ENCODE results near the gene KIF1C.
A peak's percentile ranks its signal among the peaks of the same experiment; 100 is the strongest.

Gene KIF1C

GRCh38 chr17:4969551-4970173 is 28.1 kb upstream of the KIF1C start:
- DNase-seq, result no peak

GRCh38 chr17:4970273-4970672 is 27.5 kb upstream of the KIF1C start:
- no peak for DNase-seq

GRCh38 chr17:4971826-4972225 is 25.9 kb upstream of the KIF1C start:
- no peak for DNase-seq

GRCh38 chr17:4972322-4972721 is 25.4 kb upstream of the KIF1C start:
- DNase-seq, result no peak

GRCh38 chr17:4972752-4973151 is 25.0 kb upstream of the KIF1C start:
- no peak for DNase-seq

- DNase-seq, result no peak
These were observed 24.3 kb upstream of the KIF1C start for GRCh38 chr17:4973256-4974114.

GRCh38 chr17:4974115-4974670 is 23.6 kb upstream of the KIF1C start:
- no peak for DNase-seq

GRCh38 chr17:4978726-4979125 is 19.0 kb upstream of the KIF1C start:
- DNase-seq, result no peak

GRCh38 chr17:4980644-4981216 is 17.0 kb upstream of the KIF1C start:
- DNase-seq, result peak; percentile 78

- no peak for DNase-seq
These were observed 15.4 kb upstream of the KIF1C start for GRCh38 chr17:4982305-4982704.

- DNase-seq, result no peak
These were observed 11.3 kb upstream of the KIF1C start for GRCh38 chr17:4986403-4986802.

- DNase-seq, result peak; percentile 88
These were observed 10.6 kb upstream of the KIF1C start, which contains the start of gene CAMTA2 for GRCh38 chr17:4986951-4987766. Gene CAMTA2, minus strand, starts transcription at chr17:4987675. Its CDS starts 1,453 bp downstream, at chr17:4986222.

- no peak for DNase-seq
These were observed 9.8 kb upstream of the KIF1C start for GRCh38 chr17:4987767-4988567.

- DNase-seq, result no peak
These were observed 3.6 kb upstream of the KIF1C start for GRCh38 chr17:4994081-4994595.

- no peak for DNase-seq
These were observed 429 bp downstream of the KIF1C start for GRCh38 chr17:4998027-4998731.

GRCh38 chr17:4998732-4999429 is 1.1 kb downstream of the KIF1C start:
- DNase-seq, result no peak

- no peak for DNase-seq
These were observed 1.8 kb downstream of the KIF1C start for GRCh38 chr17:4999430-5000093.

- no peak for DNase-seq
These were observed 2.5 kb downstream of the KIF1C start for GRCh38 chr17:5000237-5000639.

- no peak for DNase-seq
These were observed 4.5 kb downstream of the KIF1C start for GRCh38 chr17:5002121-5002788.
